IMR-90 (cell line): ENCODE measurements around the gene IFNGR1. TPM values are rescaled to one million over a fixed set of nuclear protein-coding genes. Genes with fewer than 3 reads are reported as not detected.

Source experiments
- ATAC-seq: fragments of 200-7000 bp; cut with Tn5 transposase; 2 replicates; pipeline ENCODE4 v1.9.1; 2020; ENCODE audit warnings: low read depth, mild to moderate bottlenecking, moderate library complexity
- BruUV-seq: library from RNA; stranded (reverse); fragments of 400-500 nt; replicated peaks from 2 replicates; lab custom pipeline; 2021; lab: Mats Ljungman, UMichigan
- CTCF ChIA-PET: fragments of 300-600 bp; formaldehyde crosslinking; extraction: SDS; loops from one replicate; lab custom pipeline; 2021; ENCODE audit warnings: antibody characterized with exemption; lab: Yijun Ruan, JAX
- POLR2A ChIA-PET: fragments of 300-600 bp; sonication (Branson Sonifier 250); formaldehyde crosslinking; loops from one replicate; lab custom pipeline; 2022; ENCODE audit warnings: antibody characterized with exemption; ENCODE audit not compliant: unreplicated experiment; lab: Charles Lee
- DNase-seq: peaks from one replicate; pipeline ENCODE4 v3.0.0; 2013
- H2AFZ ChIP-seq: replicated peaks from 2 replicates; pipeline ENCODE3; 2013; ENCODE audit warnings: low read length, mild to moderate bottlenecking; ENCODE audit not compliant: poor library complexity
- H2AK5ac ChIP-seq: 2 replicates; pipeline ENCODE4 v1.6.1; 2013; ENCODE audit warnings: low read depth, low read length, inconsistent platforms
- H2AK9ac ChIP-seq: replicated peaks from 2 replicates; pipeline ENCODE3; 2013; ENCODE audit warnings: mild to moderate bottlenecking, low read depth, low read length, moderate library complexity; ENCODE audit not compliant: poor library complexity
- H2BK120ac ChIP-seq: 2 replicates; pipeline ENCODE4 v1.6.1; 2013; ENCODE audit warnings: low read depth, low read length, inconsistent platforms
- H2BK15ac ChIP-seq: 3 replicates; pipeline ENCODE4 v1.6.1; 2013; ENCODE audit warnings: low read depth, low read length, inconsistent platforms
- H2BK20ac ChIP-seq: 2 replicates; pipeline ENCODE4 v1.6.1; 2013; ENCODE audit warnings: low read depth, mild to moderate bottlenecking, inconsistent platforms, low read length, moderate library complexity
- H2BK5ac ChIP-seq: 2 replicates; pipeline ENCODE4 v1.6.1; 2013; ENCODE audit warnings: mild to moderate bottlenecking, low read depth, low read length, inconsistent platforms; ENCODE audit not compliant: poor library complexity, severe bottlenecking
- H3K14ac ChIP-seq: replicated peaks from 2 replicates; pipeline ENCODE4 v1.6.1; 2013; ENCODE audit warnings: low read depth, low read length, inconsistent platforms
- H3K18ac ChIP-seq: 2 replicates; pipeline ENCODE4 v1.6.1; 2013; ENCODE audit warnings: low read depth, low read length, control low read depth
- H3K23ac ChIP-seq: 2 replicates; pipeline ENCODE4 v1.6.1; 2013; ENCODE audit warnings: low read depth, low read length, inconsistent platforms
- H3K27ac ChIP-seq: 2 replicates; pipeline ENCODE4 v1.5.1; 2013; ENCODE audit warnings: mild to moderate bottlenecking, control low read depth, low read length; ENCODE audit not compliant: insufficient read depth
- H3K27me3 ChIP-seq: 2 replicates; pipeline ENCODE4 v1.6.1; 2013; ENCODE audit warnings: low read length; ENCODE audit not compliant: control insufficient read depth, insufficient read depth
- H3K36me3 ChIP-seq: 2 replicates; pipeline ENCODE4 v1.6.1; 2013; ENCODE audit warnings: low read length, mixed read lengths; ENCODE audit not compliant: control insufficient read depth, insufficient read depth
- H3K4ac ChIP-seq: 2 replicates; pipeline ENCODE4 v1.6.1; 2013; ENCODE audit warnings: low read depth, low read length, inconsistent platforms
- H3K4me1 ChIP-seq: 2 replicates; pipeline ENCODE4 v1.6.1; 2013; ENCODE audit warnings: low read length, mixed read lengths; ENCODE audit not compliant: control insufficient read depth, insufficient read depth
- H3K4me2 ChIP-seq: 2 replicates; pipeline ENCODE4 v1.6.1; 2013; ENCODE audit warnings: low read depth, mild to moderate bottlenecking, control low read depth, low read length, moderate library complexity
- H3K4me3 ChIP-seq: 2 replicates; pipeline ENCODE4 v1.5.1; 2013; ENCODE audit warnings: low read depth, mild to moderate bottlenecking, control low read depth, low read length, moderate library complexity; ENCODE audit not compliant: insufficient read depth
- H3K56ac ChIP-seq: 2 replicates; pipeline ENCODE4 v1.6.1; 2013; ENCODE audit warnings: low read length, inconsistent platforms; ENCODE audit not compliant: insufficient read depth; ENCODE audit errors: extremely low read depth
- H3K79me1 ChIP-seq, 2 experiments: 2 replicates each; pipeline ENCODE4 v1.6.1; 2013; ENCODE audit warnings: low read length in 2 of 2, inconsistent platforms in 1 of 2, low read depth in 1 of 2
- H3K9ac ChIP-seq: 2 replicates; pipeline ENCODE4 v1.6.1; 2013; ENCODE audit warnings: low read depth, low read length, control low read depth
- H3K9me1 ChIP-seq: 2 replicates; pipeline ENCODE4 v1.6.1; 2013; ENCODE audit warnings: low read length, inconsistent platforms; ENCODE audit not compliant: insufficient read depth
- H3K9me3 ChIP-seq: 2 replicates; pipeline ENCODE4 v1.6.1; 2013; ENCODE audit warnings: low read length; ENCODE audit not compliant: control insufficient read depth, insufficient read depth
- H4K20me1 ChIP-seq: 2 replicates; pipeline ENCODE4 v1.6.1; 2013; ENCODE audit warnings: low read length, inconsistent platforms; ENCODE audit not compliant: insufficient read depth
- H4K5ac ChIP-seq: 2 replicates; pipeline ENCODE4 v1.6.1; 2013; ENCODE audit warnings: mild to moderate bottlenecking, low read depth, low read length, control low read depth
- H4K8ac ChIP-seq, 2 experiments: 2 replicates each; pipeline ENCODE4 v1.6.1; 2013; ENCODE audit warnings: low read depth in 2 of 2, low read length in 2 of 2, control low read depth in 1 of 2, inconsistent platforms in 1 of 2
- H4K91ac ChIP-seq: 2 replicates; pipeline ENCODE4 v1.6.1; 2013; ENCODE audit warnings: low read depth, low read length, inconsistent platforms; ENCODE audit not compliant: insufficient read depth
- BHLHE40 ChIP-seq: fragments of 150-350 bp; IDR thresholded peaks from 2 replicates; pipeline ENCODE4 v1.6.1; 2016; ENCODE audit warnings: mild to moderate bottlenecking, low read depth, low read length
- CEBPB ChIP-seq: IDR thresholded peaks from 2 replicates; pipeline ENCODE4 v1.6.1; 2012; ENCODE audit warnings: low read depth, low read length, improper control_type of control experiment
- CHD1 ChIP-seq: IDR thresholded peaks from 2 replicates; pipeline ENCODE4 v1.6.1; 2012; ENCODE audit warnings: low read depth, low read length, improper control_type of control experiment
- CTCF ChIP-seq: conservative IDR thresholded peaks from 2 replicates; pipeline ENCODE4 v1.5.1; 2012; ENCODE audit warnings: mild to moderate bottlenecking, low read depth, low read length, improper control_type of control experiment
- ELK1 ChIP-seq: fragments of 150-350 bp; IDR thresholded peaks from 2 replicates; pipeline ENCODE4 v1.6.1; 2016; ENCODE audit warnings: low read depth, mild to moderate bottlenecking, low read length, moderate library complexity, borderline replicate concordance
- FOS ChIP-seq: fragments of 150-350 bp; IDR thresholded peaks from 2 replicates; pipeline ENCODE4 v1.6.1; 2016; ENCODE audit warnings: low read depth, low read length
- MAFK ChIP-seq: IDR thresholded peaks from 2 replicates; pipeline ENCODE4 v1.6.1; 2012; ENCODE audit warnings: low read depth, low read length, improper control_type of control experiment
- MAZ ChIP-seq: IDR thresholded peaks from 2 replicates; pipeline ENCODE4 v1.6.1; 2012; ENCODE audit warnings: low read depth, mild to moderate bottlenecking, low read length, improper control_type of control experiment, moderate library complexity, borderline replicate concordance
- MXI1 ChIP-seq: IDR thresholded peaks from 2 replicates; pipeline ENCODE4 v1.6.1; 2012; ENCODE audit warnings: low read depth, mild to moderate bottlenecking, low read length, moderate library complexity, borderline replicate concordance
- NFE2L2 ChIP-seq: fragments of 150-350 bp; IDR thresholded peaks from 2 replicates; pipeline ENCODE4 v1.6.1; 2016; ENCODE audit warnings: low read depth, mild to moderate bottlenecking, low read length
- POLR2A ChIP-seq: IDR thresholded peaks from 2 replicates; pipeline ENCODE4 v1.6.1; 2012; ENCODE audit warnings: mild to moderate bottlenecking, low read depth, low read length
- RAD21 ChIP-seq: IDR thresholded peaks from 2 replicates; pipeline ENCODE4 v1.6.1; 2012; ENCODE audit warnings: low read length, improper control_type of control experiment
- RCOR1 ChIP-seq: IDR thresholded peaks from 2 replicates; pipeline ENCODE4 v1.6.1; 2012; ENCODE audit warnings: mild to moderate bottlenecking, low read length, improper control_type of control experiment; ENCODE audit not compliant: insufficient replicate concordance
- RFX5 ChIP-seq: IDR thresholded peaks from 2 replicates; pipeline ENCODE4 v1.8.0; 2012; ENCODE audit warnings: low read depth, mild to moderate bottlenecking, low read length, moderate library complexity
- SMC3 ChIP-seq: fragments of 150-350 bp; IDR thresholded peaks from 2 replicates; pipeline ENCODE4 v1.6.1; 2016; ENCODE audit warnings: low read depth, mild to moderate bottlenecking, antibody characterized with exemption, low read length, moderate library complexity
- USF2 ChIP-seq: fragments of 150-350 bp; IDR thresholded peaks from 2 replicates; pipeline ENCODE4 v1.6.1; 2017; ENCODE audit warnings: mild to moderate bottlenecking, antibody characterized with exemption, low read length, low read depth
- dilution Hi-C: fragments of 300-500 bp; cut with HindIII; formaldehyde crosslinking; loops from one replicate; pipeline ENCODE4 v1.14.3; 2018; ENCODE audit warnings: low sequenced_read_pairs; ENCODE audit not compliant: unreplicated experiment
- in situ Hi-C: fragments of 300-500 bp; cut with MboI; formaldehyde crosslinking; loops from 3 replicates; pipeline ENCODE4 v1.14.3; 2019; ENCODE audit warnings: low sequenced_read_pairs, inconsistent platforms, mixed read lengths
- intact Hi-C: fragments of 100-400 bp; cut with micrococcal nuclease; formaldehyde crosslinking; loops from 2 replicates; pipeline ENCODE4 v1.10.0; 2022
- polyA plus RNA-seq, 3 experiments: library from polyadenylated mRNA; depleted of rRNA; stranded (reverse); fragments of >200 nt; gene quantifications; 2 replicates each; pipeline ENCODE4 v1.2.3, GENCODE V29; 2012; ENCODE audit warnings: low replicate concordance in 1 of 3
- total RNA-seq: library from RNA; depleted of rRNA; stranded (reverse); fragments of >200 nt; gene quantifications from 2 replicates; pipeline ENCODE4 v1.2.3, GENCODE V29; 2012

IFNGR1 gene
- total and polyA plus RNA-seq, 2 of the 4 experiments (the other 2 are of a cell fraction), result 19.1 to 25.6 TPM

GRCh38 chr6:137261761-137262160 lies 42.6 kb upstream of the IFNGR1 start:
- DNase-seq (no peak), ATAC-seq (no peak)
- TF ChIP-seq CHD1 (no peak), RCOR1 (no peak), MAZ (no peak), CEBPB (no peak), USF2 (no peak), CTCF (no peak), RAD21 (no peak), RFX5 (no peak), ELK1 (no peak), BHLHE40 (no peak), FOS (no peak), MAFK (no peak), NFE2L2 (no peak), POLR2A (no peak), MXI1 (no peak), SMC3 (no peak)
- H2AK5ac ChIP-seq, result no peak overlapping the region
- no peak overlapping the region for H3K56ac ChIP-seq
- no peaks in the 10 kb centered on the region for H4K20me1 ChIP-seq
- H3K9me1 ChIP-seq, result no peaks in the 10 kb centered on the region
- H3K9ac ChIP-seq, result no peak overlapping the region
- intact Hi-C loops (no loop called here), dilution Hi-C loops (no loop called here), in situ Hi-C loops (no loop called here)
- no peak overlapping the region for H2BK120ac ChIP-seq
- no peak overlapping the region for H2AFZ ChIP-seq
- H3K4me3 ChIP-seq, result no peak overlapping the region
- POLR2A ChIA-PET, result no interaction called here
- no peak overlapping the region for H3K4ac ChIP-seq
- no TSS peak for BruUV-seq
- no peaks in the 10 kb centered on the region for H3K36me3 ChIP-seq
- no peak overlapping the region for H3K18ac ChIP-seq
- H3K14ac ChIP-seq, result no peak overlapping the region
- no peak overlapping the region for H2BK5ac ChIP-seq
- H3K9me3 ChIP-seq, result 0 out of 2 replicates have a peak, but pooled peaks cover 2% of the 10 kb centered on the region
- CTCF ChIA-PET, result no interaction called here
- H4K91ac ChIP-seq, result no peak overlapping the region
- no peaks in the 10 kb centered on the region for H3K79me1 ChIP-seq
- no peak overlapping the region for H3K23ac ChIP-seq
- H3K27me3 ChIP-seq, result peaks cover 9% of the 10 kb centered on the region; the same call in 1 of the 2 replicates
- H2BK15ac ChIP-seq, result no peak overlapping the region
- no peak overlapping the region for H2AK9ac ChIP-seq
- H3K27ac ChIP-seq, result no peak overlapping the region
- H4K5ac ChIP-seq, result no peak overlapping the region
- H3K4me2 ChIP-seq, result no peak overlapping the region
- no peak overlapping the region for H4K8ac ChIP-seq
- peaks cover 3% of the 10 kb centered on the region; the same call in 1 of the 2 replicates for H3K4me1 ChIP-seq
- H2BK20ac ChIP-seq, result no peak overlapping the region
